Cardiac muscle cell (in vitro differentiated cells and primary cell): Measurements from ENCODE around the gene C16orf96. TPM values are rescaled to one million over a fixed set of nuclear protein-coding genes. Genes with fewer than 3 reads are reported as not detected.

Experiments
- DNase-seq, 2 donors: peaks; one replicate each; pipeline versions ENCODE4 v3.0.0 to v3.0.0-alpha.2; 2010 to 2017; ENCODE audit warnings: low read depth in 1 of 2, low spot score in 1 of 2
- H3K27ac ChIP-seq: fragments of 200-600 bp; sonication (generic); 2 replicates; pipeline ENCODE4 v1.5.1; 2016
- H3K27me3 ChIP-seq: fragments of 200-600 bp; sonication (generic); 2 replicates; pipeline ENCODE4 v1.6.0; 2016; ENCODE audit warnings: control low read depth
- H3K36me3 ChIP-seq: fragments of 200-600 bp; sonication (generic); 2 replicates; pipeline ENCODE4 v1.5.1; 2016; ENCODE audit warnings: control low read depth
- H3K4me1 ChIP-seq: fragments of 200-600 bp; sonication (generic); 2 replicates; pipeline ENCODE4 v1.8.1; 2017; ENCODE audit warnings: low read depth, mild to moderate bottlenecking, mixed run types
- H3K4me3 ChIP-seq: fragments of 200-600 bp; sonication (generic); 2 replicates; pipeline ENCODE4 v1.5.1; 2016; ENCODE audit warnings: mild to moderate bottlenecking
- H3K9me3 ChIP-seq: fragments of 200-600 bp; sonication (generic); 2 replicates; pipeline ENCODE4 v1.5.1; 2017; ENCODE audit warnings: low read depth, mild to moderate bottlenecking, control low read depth
- CTCF ChIP-seq: IDR thresholded peaks from 2 replicates; pipeline ENCODE4 v1.5.1; 2012; ENCODE audit warnings: low read depth, mild to moderate bottlenecking, low read length
- polyA plus RNA-seq: library from polyadenylated mRNA; unstranded; fragments of >200 nt; fragmentation: Nextera tagmentation; extraction: Ambion mirVana; gene quantifications from 2 replicates; pipeline ENCODE4 v1.2.1, GENCODE V29; 2016
- total RNA-seq: library from RNA; depleted of rRNA; stranded (reverse); fragments of >200 nt; gene quantifications from 2 replicates; pipeline ENCODE4 v1.2.3, GENCODE V29; 2016

The C16orf96 gene
- total and polyA plus RNA-seq, 2 experiments from 2014 or later, result 0.39 to 3.6 TPM

GRCh38 chr16:4580250-4580649 lies 24.1 kb downstream of the C16orf96 start:
- Histone ChIP-seq H3K4me3 (no peak overlapping the region), H3K4me1 (no peaks in the 10 kb centered on the region), H3K9me3 (no peaks in the 10 kb centered on the region), H3K27me3 (no peaks in the 10 kb centered on the region), H3K27ac (no peak overlapping the region), H3K36me3 (no peaks in the 10 kb centered on the region)
- peak in 1 of 2 donors; percentile 12 for DNase-seq
- TF ChIP-seq CTCF, result no peak

- no peak for DNase-seq
- no peaks in the 10 kb centered on the region for H3K27me3 ChIP-seq
- TF ChIP-seq CTCF, result no peak
- no peak overlapping the region for H3K4me3 ChIP-seq
- no peaks in the 10 kb centered on the region for H3K9me3 ChIP-seq
- H3K4me1 ChIP-seq, result no peaks in the 10 kb centered on the region
- no peaks in the 10 kb centered on the region for H3K36me3 ChIP-seq
- H3K27ac ChIP-seq, result no peak overlapping the region
These were observed 27.8 kb downstream of the C16orf96 start for GRCh38 chr16:4583906-4584305.

- no peaks in the 10 kb centered on the region for H3K4me1 ChIP-seq
- H3K4me3 ChIP-seq, result no peak overlapping the region
- DNase-seq, result no peak
- H3K27me3 ChIP-seq, result no peaks in the 10 kb centered on the region
- no peak overlapping the region for H3K27ac ChIP-seq
- no peaks in the 10 kb centered on the region for H3K9me3 ChIP-seq
- TF ChIP-seq CTCF, result no peak
- no peaks in the 10 kb centered on the region for H3K36me3 ChIP-seq
These were observed 30.2 kb downstream of the C16orf96 start for GRCh38 chr16:4586291-4586690.

- TF ChIP-seq CTCF, result no peak
- DNase-seq, result no peak
- Histone ChIP-seq H3K36me3 (no peaks in the 10 kb centered on the region), H3K27ac (no peak overlapping the region), H3K4me3 (no peak overlapping the region), H3K9me3 (no peaks in the 10 kb centered on the region), H3K4me1 (no peaks in the 10 kb centered on the region), H3K27me3 (no peaks in the 10 kb centered on the region)
These were observed 32.2 kb downstream of the C16orf96 start for GRCh38 chr16:4588386-4588785.

- Histone ChIP-seq H3K27me3 (no peaks in the 10 kb centered on the region), H3K36me3 (no peaks in the 10 kb centered on the region), H3K9me3 (no peaks in the 10 kb centered on the region), H3K4me3 (no peak overlapping the region), H3K4me1 (no peaks in the 10 kb centered on the region), H3K27ac (no peak overlapping the region)
- no peak for TF ChIP-seq CTCF
- DNase-seq, result no peak
These were observed 32.8 kb downstream of the C16orf96 start for GRCh38 chr16:4588961-4589360.

GRCh38 chr16:4591191-4591590 lies 35.1 kb downstream of the C16orf96 start:
- no peak overlapping the region for H3K27ac ChIP-seq
- H3K9me3 ChIP-seq, result no peaks in the 10 kb centered on the region
- TF ChIP-seq CTCF, result no peak
- H3K4me3 ChIP-seq, result no peak overlapping the region
- DNase-seq, result no peak
- H3K36me3 ChIP-seq, result no peaks in the 10 kb centered on the region
- H3K27me3 ChIP-seq, result no peaks in the 10 kb centered on the region
- H3K4me1 ChIP-seq, result no peaks in the 10 kb centered on the region
